GM12874 (cell line): Measurements from ENCODE around the gene TAS2R31.
"Not testable (repeated sequence)": the region's sequence is repeated elsewhere in the genome, so short reads cannot be mapped to it uniquely, and the experiment has no call there.

Source experiments
- TF ChIP-seq, protein P1 (sequence below): IDR thresholded peaks from 2 replicates; pipeline ENCODE4 v1.5.1; 2011; ENCODE audit warnings: low read depth, mild to moderate bottlenecking, control low read depth, low read length, moderate library complexity; ENCODE audit not compliant: insufficient read depth

The TAS2R31 gene

GRCh38 chr12:11062194-11062593 lies 31.0 kb upstream of the TAS2R31 start, which contains the start of gene TAS2R46:
TSS of gene TAS2R46 (minus strand) at chr12:11062294. CDS start at chr12:11062294, 0 bp downstream.
- TF ChIP-seq, protein P1, sequence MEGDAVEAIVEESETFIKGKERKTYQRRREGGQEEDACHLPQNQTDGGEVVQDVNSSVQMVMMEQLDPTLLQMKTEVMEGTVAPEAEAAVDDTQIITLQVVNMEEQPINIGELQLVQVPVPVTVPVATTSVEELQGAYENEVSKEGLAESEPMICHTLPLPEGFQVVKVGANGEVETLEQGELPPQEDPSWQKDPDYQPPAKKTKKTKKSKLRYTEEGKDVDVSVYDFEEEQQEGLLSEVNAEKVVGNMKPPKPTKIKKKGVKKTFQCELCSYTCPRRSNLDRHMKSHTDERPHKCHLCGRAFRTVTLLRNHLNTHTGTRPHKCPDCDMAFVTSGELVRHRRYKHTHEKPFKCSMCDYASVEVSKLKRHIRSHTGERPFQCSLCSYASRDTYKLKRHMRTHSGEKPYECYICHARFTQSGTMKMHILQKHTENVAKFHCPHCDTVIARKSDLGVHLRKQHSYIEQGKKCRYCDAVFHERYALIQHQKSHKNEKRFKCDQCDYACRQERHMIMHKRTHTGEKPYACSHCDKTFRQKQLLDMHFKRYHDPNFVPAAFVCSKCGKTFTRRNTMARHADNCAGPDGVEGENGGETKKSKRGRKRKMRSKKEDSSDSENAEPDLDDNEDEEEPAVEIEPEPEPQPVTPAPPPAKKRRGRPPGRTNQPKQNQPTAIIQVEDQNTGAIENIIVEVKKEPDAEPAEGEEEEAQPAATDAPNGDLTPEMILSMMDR, result not testable (repeated sequence)

DNA sequence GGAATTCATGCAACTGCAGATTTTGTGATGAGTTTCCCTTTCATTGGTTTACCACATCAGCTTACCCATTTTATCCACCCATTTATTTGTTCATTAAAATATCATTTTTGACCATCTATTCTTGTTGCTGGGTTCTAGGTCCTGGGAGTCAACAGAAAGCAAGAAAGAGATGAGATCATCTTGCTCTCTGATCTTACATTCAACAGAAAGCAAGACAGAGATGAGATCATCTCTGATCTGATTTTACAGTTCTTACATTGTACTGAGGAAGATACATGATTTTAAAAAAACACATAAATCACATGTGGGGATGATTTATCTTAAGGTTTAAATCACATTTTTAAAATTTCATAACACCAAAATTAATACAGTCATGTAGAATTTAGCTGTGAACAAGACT lies 28.6 kb upstream of the TAS2R31 start:
- TF ChIP-seq, protein P1, result no peak

GRCh38 chr12:11059041-11059440 lies 27.8 kb upstream of the TAS2R31 start:
- TF ChIP-seq, protein P1, result no peak

GRCh38 chr12:11055306-11055705 lies 24.1 kb upstream of the TAS2R31 start:
- TF ChIP-seq, protein P1, result no peak

GRCh38 chr12:11040162-11040561 lies 9.0 kb upstream of the TAS2R31 start:
- TF ChIP-seq, protein P1, result no peak

DNA sequence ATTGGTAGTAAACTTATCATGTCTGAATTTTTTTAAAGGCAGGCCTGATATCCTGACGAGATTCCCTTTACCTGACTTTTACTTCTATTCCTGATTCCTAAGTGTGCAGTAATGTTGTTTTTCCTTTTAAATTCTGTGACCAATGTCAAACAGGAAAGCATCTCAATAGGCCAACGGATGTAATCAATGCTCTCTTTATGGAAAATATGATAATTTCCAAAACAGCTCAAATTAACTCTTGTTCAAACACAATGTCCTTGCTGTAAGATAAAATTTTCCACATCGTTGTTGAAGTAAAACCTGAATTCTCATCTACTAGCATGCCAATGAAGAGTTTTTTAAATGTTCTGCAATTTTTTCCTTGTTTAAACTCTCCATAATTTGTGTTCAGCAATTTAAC lies 8.0 kb upstream of the TAS2R31 start:
- TF ChIP-seq, protein P1, result no peak

- TF ChIP-seq, protein P1, result 0 out of 2 replicates have a peak, but pooled peaks have one; percentile 4
Measured at GRCh38 chr12:11026118-11026517, 5.1 kb downstream of the TAS2R31 start.
